ENCODE data around the gene CREB3. TPM values are rescaled to one million over a fixed set of nuclear protein-coding genes. Genes with fewer than 3 reads are reported as not detected.

Gene CREB3, protein sequence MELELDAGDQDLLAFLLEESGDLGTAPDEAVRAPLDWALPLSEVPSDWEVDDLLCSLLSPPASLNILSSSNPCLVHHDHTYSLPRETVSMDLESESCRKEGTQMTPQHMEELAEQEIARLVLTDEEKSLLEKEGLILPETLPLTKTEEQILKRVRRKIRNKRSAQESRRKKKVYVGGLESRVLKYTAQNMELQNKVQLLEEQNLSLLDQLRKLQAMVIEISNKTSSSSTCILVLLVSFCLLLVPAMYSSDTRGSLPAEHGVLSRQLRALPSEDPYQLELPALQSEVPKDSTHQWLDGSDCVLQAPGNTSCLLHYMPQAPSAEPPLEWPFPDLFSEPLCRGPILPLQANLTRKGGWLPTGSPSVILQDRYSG
- total RNA-seq: 39.2 and 57.3 TPM in 2 replicates

DNA sequence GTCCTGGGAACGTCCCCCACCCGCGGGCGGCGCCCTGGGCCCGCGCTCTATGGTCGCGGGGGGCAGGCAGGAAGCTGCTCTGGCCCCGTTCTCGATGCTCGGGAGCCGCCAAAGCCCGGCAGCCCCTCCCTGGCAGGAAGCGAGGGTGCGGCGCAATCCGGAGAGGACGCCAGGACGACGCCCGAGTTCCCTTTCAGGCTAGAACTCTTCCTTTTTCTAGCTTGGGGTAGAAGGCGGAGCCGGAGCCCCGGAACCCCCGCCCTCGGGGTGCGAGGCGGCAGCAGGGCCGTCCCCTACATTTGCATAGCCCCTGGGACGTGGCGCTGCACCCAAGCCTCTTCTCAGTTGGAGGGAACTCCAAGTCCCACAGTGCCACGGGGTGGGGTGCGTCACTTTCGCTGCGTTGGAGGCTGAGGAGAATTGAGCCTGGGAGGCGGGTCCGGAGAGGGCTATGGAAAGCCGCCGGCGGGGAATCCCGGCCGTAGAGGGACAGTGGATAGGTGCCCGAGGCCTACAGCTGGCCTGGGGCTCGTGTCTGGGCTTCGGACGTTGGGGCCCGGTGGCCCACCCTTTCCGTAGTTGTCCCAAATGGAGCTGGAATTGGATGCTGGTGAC lies at the start of gene CREB3, which contains the start of gene TLN1:
CREB3 (plus strand) TSS at position 482 of the 615 bp plus-strand sequence; CDS start at position 589, 107 bp downstream.
TLN1 (minus strand) TSS at position 11 of the 615 bp plus-strand sequence. CDS start 6,501 bp downstream, outside the sequence.

DNA sequence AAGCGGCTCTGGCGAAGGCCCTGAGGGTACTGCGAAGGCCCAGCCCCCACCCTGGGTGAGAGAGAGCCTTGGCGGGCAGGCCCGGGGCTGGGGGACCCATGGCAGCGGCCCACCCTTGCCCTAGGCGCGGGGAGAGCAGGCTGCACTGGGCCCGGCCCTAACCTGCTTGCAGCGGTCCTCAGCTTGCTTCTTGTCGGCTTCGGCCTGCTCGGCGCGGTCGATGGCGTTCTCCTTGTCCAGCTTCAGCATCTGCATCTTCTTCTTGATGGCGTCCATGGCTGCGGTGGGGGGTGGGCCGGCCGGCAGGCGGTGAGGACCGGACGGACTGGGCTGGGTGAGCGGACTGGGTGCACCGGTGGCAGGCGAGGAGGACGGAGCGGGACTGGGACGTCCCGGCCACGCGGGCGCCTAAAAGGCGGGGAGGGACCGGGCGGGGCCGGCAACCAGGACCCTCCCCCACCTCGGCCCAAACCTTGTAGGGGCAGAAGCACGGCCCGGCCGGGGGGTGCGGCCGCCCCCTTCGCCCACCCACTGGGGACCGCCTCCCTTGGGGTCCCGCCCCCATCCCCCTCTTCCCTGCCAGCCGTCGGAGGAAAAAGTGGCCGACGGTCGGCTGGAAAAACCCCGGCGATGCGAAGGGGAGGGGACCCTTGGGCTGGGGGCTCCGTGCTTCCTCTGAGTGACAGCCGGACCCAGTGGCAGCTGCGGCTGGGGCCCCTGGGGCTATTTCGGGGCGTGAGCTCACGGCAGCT lies 42.7 kb upstream of the CREB3 start, which contains the start of gene TPM2:
TPM2 (minus strand) TSS at position 384 of the 752 bp plus-strand sequence; CDS start at position 276, 108 bp downstream.

DNA sequence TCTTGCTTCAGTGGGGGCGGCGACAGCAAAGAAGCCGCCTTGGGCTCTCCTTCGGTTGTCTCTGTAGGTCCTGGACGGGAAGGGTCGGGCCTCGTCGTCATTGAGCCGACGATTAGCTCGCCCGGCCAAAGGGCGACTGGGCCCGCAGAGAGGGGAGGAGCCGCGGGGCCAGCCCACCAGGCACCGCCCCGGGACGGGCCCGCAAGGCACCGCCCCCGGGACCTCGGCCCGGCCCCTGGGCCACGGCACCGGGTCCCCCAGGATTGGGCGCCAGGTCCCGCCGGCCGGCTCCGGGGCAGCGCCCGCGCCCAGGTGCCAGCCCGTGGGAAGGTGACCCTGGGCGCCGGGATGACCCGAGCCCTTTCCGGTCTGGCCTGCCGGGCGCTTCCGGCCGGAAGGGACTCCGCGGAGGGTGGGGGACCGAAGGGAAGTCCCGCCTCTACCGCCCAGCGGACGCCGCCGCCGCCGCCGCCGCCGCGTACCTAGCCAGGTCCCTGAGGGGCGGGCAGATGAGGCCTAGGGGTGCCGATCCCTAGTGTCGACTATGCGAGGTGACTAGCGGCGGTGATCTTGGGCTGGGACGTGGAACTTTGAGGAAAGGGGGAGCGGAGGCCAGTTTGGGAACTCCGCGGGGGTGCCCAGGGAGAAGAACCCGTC lies 16.5 kb downstream of the CREB3 start, which contains the start of the genes GBA2 and RGP1:
GBA2 (minus strand) TSS at position 371 of the 657 bp plus-strand sequence. CDS start 524 bp downstream, outside the sequence.
RGP1 (plus strand) TSS at position 430 of the 657 bp plus-strand sequence. CDS start 469 bp downstream, outside the sequence.

GRCh38 chr9:35754264-35754663 lies 21.8 kb downstream of the CREB3 start, which contains the start of gene MSMP:
Gene MSMP, minus strand, starts transcription at chr9:35754276. Its CDS starts 147 bp downstream, at chr9:35754129.

Other genes with a start within 250 kb of the CREB3 start
- 12.6 and 27.9 TPM in 2 replicates for gene RUSC2, start 242.6 kb upstream of the CREB3 start, total RNA-seq
- 4.5 and 8.5 TPM in 2 replicates for gene TESK1, start 127.4 kb upstream of the CREB3 start, total RNA-seq
- gene CD72, start 114.3 kb upstream of the CREB3 start, total RNA-seq: 0.13 TPM in 1 of 2 replicates, not detected in the other
- not detected in 2 replicates for gene SIT1, start 81.7 kb upstream of the CREB3 start, total RNA-seq
- gene RMRP, start 74.6 kb upstream of the CREB3 start, total RNA-seq: 15,158 and 208,384 TPM in 2 replicates
- gene CCDC107, start 74.4 kb upstream of the CREB3 start, total RNA-seq: 10.3 and 13.6 TPM in 2 replicates
- 0.65 and 1.5 TPM in 2 replicates for gene ARHGEF39, start 67.5 kb upstream of the CREB3 start, total RNA-seq
- not detected in 2 replicates for gene CA9, start 58.7 kb upstream of the CREB3 start, total RNA-seq
- 17.1 and 24.1 TPM in 2 replicates for gene TPM2, start 42.7 kb upstream of the CREB3 start, total RNA-seq
- 184 and 408 TPM in 2 replicates for gene TLN1, start 471 bp upstream of the CREB3 start, total RNA-seq
- gene GBA2, start 16.6 kb downstream of the CREB3 start, total RNA-seq: 50.3 and 121 TPM in 2 replicates
- 8.6 and 12.1 TPM in 2 replicates for gene RGP1, start 16.6 kb downstream of the CREB3 start, total RNA-seq
- 6.2 and 90.9 TPM in 2 replicates for gene MSMP, start 21.6 kb downstream of the CREB3 start, total RNA-seq
- gene NPR2, start 58.9 kb downstream of the CREB3 start, total RNA-seq: 3.2 and 4.1 TPM in 2 replicates
- 0.32 TPM in 1 of 2 replicates, not detected in the other for gene SPAG8, start 79.6 kb downstream of the CREB3 start, total RNA-seq
- gene HINT2, start 82.4 kb downstream of the CREB3 start, total RNA-seq: 7.1 and 25.1 TPM in 2 replicates
- not detected in 2 replicates for gene FAM221B, start 96.1 kb downstream of the CREB3 start, total RNA-seq
- gene TMEM8B, start 96.6 kb downstream of the CREB3 start, total RNA-seq: 0.16 and 0.57 TPM in 2 replicates
- gene OR13J1, start 137.7 kb downstream of the CREB3 start, total RNA-seq: not detected in 2 replicates
- 0.32 and 3.5 TPM in 2 replicates for gene HRCT1, start 173.5 kb downstream of the CREB3 start, total RNA-seq
- gene SPAAR, start 176.8 kb downstream of the CREB3 start, total RNA-seq: 3.4 and 5.8 TPM in 2 replicates
- gene OR2S2, start 225.5 kb downstream of the CREB3 start, total RNA-seq: 0.06 TPM in 1 of 2 replicates, not detected in the other

Measured in bladder microvascular endothelial cell (primary cell).